VCaP (cell line): ENCODE measurements around the gene CDC45.

Source experiments
- H3K27ac ChIP-seq: fragments of 450-650 bp; 2 replicates; pipeline ENCODE4 v1.5.1; 2017
- CTCF ChIP-seq: fragments of 450-650 bp; conservative IDR thresholded peaks from 2 replicates; pipeline ENCODE4 v1.5.1; 2017; ENCODE audit warnings: mild to moderate bottlenecking, moderate library complexity

Gene CDC45

GRCh38 chr22:19460036-19460435, 19.7 kb upstream of the CDC45 start:
- TF ChIP-seq CTCF, result no peak
- no peak overlapping the region for H3K27ac ChIP-seq

GRCh38 chr22:19461506-19461905, 18.2 kb upstream of the CDC45 start:
- TF ChIP-seq CTCF, result no peak
- no peak overlapping the region for H3K27ac ChIP-seq

GRCh38 chr22:19463008-19463407, 16.7 kb upstream of the CDC45 start:
- no peak overlapping the region for H3K27ac ChIP-seq
- TF ChIP-seq CTCF, result no peak

GRCh38 chr22:19463491-19464469, 15.9 kb upstream of the CDC45 start:
- TF ChIP-seq CTCF, result no peak

GRCh38 chr22:19464546-19464945, 15.2 kb upstream of the CDC45 start:
- no peak for TF ChIP-seq CTCF
- no peak overlapping the region for H3K27ac ChIP-seq

More at GRCh38 chr22:19463491-19464469, 15.9 kb upstream of the CDC45 start:
- no peak overlapping the region for H3K27ac ChIP-seq

GRCh38 chr22:19464975-19465374, 14.7 kb upstream of the CDC45 start:
- TF ChIP-seq CTCF, result no peak
- no peak overlapping the region for H3K27ac ChIP-seq

- no peak overlapping the region for H3K27ac ChIP-seq
- TF ChIP-seq CTCF, result no peak
These were observed 13.5 kb upstream of the CDC45 start for GRCh38 chr22:19466126-19466716.
